Small intestine (tissue), 7 donors: ENCODE data around the gene TUBGCP2. TPM values are rescaled to one million over a fixed set of nuclear protein-coding genes. Genes with fewer than 3 reads are reported as not detected.

Experiments
- DNase-seq, 2 donors: peaks; one replicate each; pipeline versions ENCODE4 v3.0.0 to v3.0.0-alpha.2; 2013
- FAIRE-seq: peaks from 2 replicates; lab custom pipeline; 2012; peaks lifted over from hg19 to GRCh38; lab: Jason Lieb, UNC
- H3K27ac ChIP-seq, 3 donors: one replicate each; pipeline ENCODE4 v1.5.1; 2013; ENCODE audit warnings: low read length in 2 of 3, mild to moderate bottlenecking in 2 of 3, control low read depth in 1 of 3, inconsistent platforms in 1 of 3, low read depth in 1 of 3, moderate library complexity in 1 of 3
- H3K27me3 ChIP-seq, 3 donors: one replicate each; pipeline ENCODE4 v1.6.1; 2013; ENCODE audit warnings: low read length in 3 of 3, inconsistent platforms in 1 of 3; ENCODE audit not compliant: control insufficient read depth in 3 of 3, insufficient read depth in 3 of 3
- H3K36me3 ChIP-seq, 3 donors: one replicate each; pipeline ENCODE4 v1.6.1; 2013; ENCODE audit warnings: low read length in 3 of 3, inconsistent platforms in 1 of 3, low read depth in 1 of 3, mild to moderate bottlenecking in 1 of 3, moderate library complexity in 1 of 3; ENCODE audit not compliant: control insufficient read depth in 3 of 3, insufficient read depth in 2 of 3
- H3K4me1 ChIP-seq, 3 donors: one replicate each; pipeline ENCODE4 v1.6.1; 2013; ENCODE audit warnings: low read length in 2 of 3, inconsistent platforms in 1 of 3, low read depth in 1 of 3, mild to moderate bottlenecking in 1 of 3, moderate library complexity in 1 of 3; ENCODE audit not compliant: control insufficient read depth in 3 of 3, insufficient read depth in 2 of 3
- H3K4me3 ChIP-seq, 3 donors: one replicate each; pipeline ENCODE4 v1.5.1; 2013; ENCODE audit warnings: low read length in 3 of 3, control low read depth in 1 of 3, inconsistent platforms in 1 of 3, low read depth in 1 of 3, mild to moderate bottlenecking in 1 of 3, moderate library complexity in 1 of 3
- H3K9me3 ChIP-seq, 2 donors: one replicate each; pipeline ENCODE4 v1.6.1; 2013; ENCODE audit warnings: low read depth in 1 of 2, low read length in 1 of 2; ENCODE audit not compliant: control insufficient read depth in 2 of 2, insufficient read depth in 1 of 2
- WGBS, 3 donors: extraction: QIAGEN DNeasy Blood & Tissue Kit; methylation state at CpG; one replicate each; pipeline ENCODE4 v1.1.7; 2013; 5-methylcytosine and 5-hydroxymethylcytosine counted together
- polyA plus RNA-seq, 4 donors: library from polyadenylated mRNA; stranded (reverse) in 3 of 4; unstranded in 1 of 4; fragments of 200-250 nt in 3 of 4; fragments of 120-200 nt in 1 of 4; gene quantifications; one replicate each; pipeline versions ENCODE4 v1.2.1 to v1.2.3, GENCODE V29; 2013
- donor health status: healthy with polysubstance abuse.
- donor health status: control.
- donor health status: control.
- donor health status: Bipolar disorder and iron deficiency.
- donor health status: healthy.

Gene TUBGCP2
- polyA plus RNA-seq, 4 donors = 43.1 to 173 (median 88.4) TPM

DNA sequence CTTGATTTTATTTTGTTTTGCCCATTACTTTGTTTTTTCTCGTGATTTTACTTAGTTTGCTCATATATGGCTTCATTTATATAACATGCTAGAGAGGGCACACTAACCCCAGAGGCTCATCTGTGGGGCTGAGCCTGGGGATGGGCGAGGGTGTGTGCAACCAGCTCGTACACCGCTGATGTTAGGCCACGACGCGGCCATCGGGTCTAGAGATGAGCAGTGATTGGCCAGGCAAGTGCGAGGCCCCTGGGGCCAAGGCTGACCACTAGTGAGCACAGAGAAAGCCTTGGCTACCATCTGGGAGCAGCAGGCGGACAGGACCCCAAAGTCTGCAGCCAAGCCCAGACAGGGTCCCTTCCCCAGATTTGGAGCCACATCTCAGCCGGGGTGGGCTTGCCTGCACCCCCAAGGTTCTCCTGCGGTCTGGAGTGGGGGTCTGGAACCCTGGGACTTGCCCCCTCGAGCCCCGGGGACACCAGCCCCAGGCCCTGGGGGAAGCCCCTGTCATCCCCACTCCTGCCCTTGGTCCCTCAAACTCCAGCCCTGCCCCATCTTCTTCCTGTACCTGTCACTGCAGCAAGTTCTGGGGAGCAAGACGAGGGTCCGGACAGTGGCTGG lies 45.4 kb upstream of the TUBGCP2 start:
- peaks cover 4 to 28% (median 10%) of the 10 kb centered on the region in 3 donors for H3K4me1 ChIP-seq
- no peak for FAIRE-seq
- no peak for DNase-seq
- H3K9me3 ChIP-seq = peaks cover 0 to 7% of the 10 kb centered on the region in 2 donors
- H3K27ac ChIP-seq = no peak overlapping the region
- peaks cover 0 to 68% (median 2%) of the 10 kb centered on the region in 3 donors for H3K36me3 ChIP-seq
- 77 to 85% (median 82%) methylated on average over 15 to 16 of the region's 16 CpGs for whole genome bisulfite sequencing, 3 donors
- no peak overlapping the region for H3K4me3 ChIP-seq
- no peaks in the 10 kb centered on the region for H3K27me3 ChIP-seq

DNA sequence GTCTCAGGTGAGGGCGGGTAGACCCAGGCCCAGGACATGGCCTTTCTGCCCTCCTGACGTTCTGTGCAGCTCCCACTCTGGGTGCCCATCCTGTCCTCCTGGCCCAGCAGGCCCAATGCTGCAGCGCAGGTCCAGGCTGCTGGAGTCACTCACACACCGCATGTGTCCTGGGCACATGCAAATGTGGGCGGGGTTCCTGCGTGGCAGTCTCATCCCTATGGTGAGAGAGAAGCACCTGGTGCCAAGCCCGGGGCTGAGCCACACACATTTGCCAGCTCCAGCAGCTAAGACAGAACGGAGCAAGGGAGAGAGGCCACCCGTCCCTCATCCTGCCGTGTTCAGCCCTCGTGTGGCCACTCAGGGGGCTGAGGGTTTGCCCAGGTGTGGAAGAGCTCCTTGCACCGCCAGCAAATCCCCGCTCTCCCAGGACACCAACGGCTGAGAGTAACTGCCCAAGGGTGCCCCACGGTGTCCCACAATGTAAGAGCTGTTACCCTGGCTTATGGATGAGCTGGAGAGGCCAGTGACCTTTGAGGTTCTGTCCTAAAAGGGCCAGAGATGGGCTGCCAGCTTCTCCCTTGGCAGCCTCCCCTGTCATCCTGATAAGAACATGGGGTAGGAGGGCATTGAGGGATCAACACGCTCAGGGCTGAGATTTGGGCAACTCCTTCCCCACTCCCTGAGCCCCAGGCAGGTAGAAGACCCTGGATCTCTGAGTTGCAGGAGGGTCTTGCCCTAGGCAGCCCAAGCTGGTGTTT lies 44.7 kb upstream of the TUBGCP2 start:
- FAIRE-seq = no peak
- Histone ChIP-seq H3K27me3 (no peaks in the 10 kb centered on the region), H3K4me1 (peaks cover 4 to 23% (median 6%) of the 10 kb centered on the region in 3 donors), H3K27ac (no peak overlapping the region), H3K9me3 (peaks cover 0 to 6% of the 10 kb centered on the region in 2 donors), H3K4me3 (no peak overlapping the region), H3K36me3 (peaks cover 0 to 70% (median 2%) of the 10 kb centered on the region in 3 donors)
- WGBS, 3 donors = 37 to 64% (median 51%) methylated on average over 16 of the region's 16 CpGs
- peak in 1 of 2 donors; percentile 60 for DNase-seq

DNA sequence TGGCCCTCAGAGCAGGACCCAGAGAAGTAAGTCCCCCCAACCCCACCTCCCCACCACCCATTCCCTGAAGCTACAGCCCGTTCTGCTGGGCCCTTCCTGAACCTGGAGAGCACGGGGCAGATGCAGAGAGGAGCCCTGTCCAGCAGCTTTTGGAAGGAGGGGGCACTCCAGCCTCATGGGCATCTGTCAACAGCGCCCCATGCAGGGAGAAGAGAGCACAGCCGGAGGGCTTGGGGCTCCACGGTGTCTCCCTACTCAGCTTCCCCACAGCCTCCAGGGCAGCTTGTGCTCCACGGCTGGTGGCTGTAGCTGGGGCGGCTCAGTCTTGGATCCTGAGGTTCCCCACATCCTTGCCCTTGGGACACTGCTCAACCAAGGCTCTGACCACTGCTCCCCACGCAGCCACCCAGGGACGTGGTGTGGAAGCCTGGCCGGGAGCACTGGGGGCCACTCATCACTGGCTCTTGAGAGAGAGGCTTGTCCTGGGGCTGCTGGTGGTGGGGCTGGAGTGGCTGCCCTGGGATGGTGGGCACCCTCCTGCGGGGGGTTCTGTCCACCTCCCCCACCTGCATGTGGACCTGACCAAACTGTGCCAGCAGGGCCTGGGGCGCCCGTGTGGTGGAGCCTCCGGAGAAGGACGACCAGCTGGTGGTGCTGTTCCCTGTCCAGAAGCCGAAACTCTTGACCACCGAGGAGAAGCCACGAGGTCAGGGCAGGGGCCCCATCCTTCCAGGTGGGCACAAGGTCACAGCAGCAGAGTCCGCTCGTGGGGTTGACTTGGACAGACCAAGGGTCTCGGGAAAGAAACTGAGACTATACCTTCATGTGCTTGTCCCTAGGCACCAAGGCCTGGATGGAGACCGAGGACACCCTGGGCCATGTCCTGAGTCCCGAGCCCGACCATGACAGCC lies 43.0 kb upstream of the TUBGCP2 start:
- no peaks in the 10 kb centered on the region for H3K27me3 ChIP-seq
- peaks cover 0 to 2% of the 10 kb centered on the region in 2 donors for H3K9me3 ChIP-seq
- no peak overlapping the region for H3K4me3 ChIP-seq
- 69 to 80% (median 79%) methylated on average over 22 to 24 of the region's 24 CpGs for WGBS, 3 donors
- DNase-seq (no peak), FAIRE-seq (no peak)
- peaks cover 1 to 40% (median 6%) of the 10 kb centered on the region in 3 donors for H3K4me1 ChIP-seq
- no peak overlapping the region for H3K27ac ChIP-seq
- H3K36me3 ChIP-seq = peaks cover 0 to 70% (median 2%) of the 10 kb centered on the region in 3 donors

DNA sequence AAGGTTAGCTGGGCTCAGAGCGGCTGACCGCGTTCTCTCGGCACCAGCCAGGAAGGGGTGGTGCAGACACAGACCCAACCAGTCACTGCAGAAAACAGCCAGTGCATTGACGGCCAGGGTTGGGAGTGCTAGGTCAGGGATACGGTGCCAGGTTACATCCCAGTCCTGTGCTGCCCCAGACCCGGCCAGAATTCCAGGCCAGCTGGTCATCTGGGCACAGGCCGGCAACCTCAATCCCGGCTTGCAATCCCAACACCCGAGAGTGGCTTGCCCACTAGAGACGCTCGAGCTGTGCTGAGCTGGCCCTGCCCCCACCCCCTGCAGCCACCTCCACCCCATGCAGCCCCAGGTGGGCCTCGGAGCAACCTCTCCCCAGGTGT lies 42.3 kb upstream of the TUBGCP2 start:
- Histone ChIP-seq H3K27ac (peak overlapping the region in 1 of 3 donors; percentile 8), H3K9me3 (peaks cover 0 to 3% of the 10 kb centered on the region in 2 donors), H3K27me3 (no peaks in the 10 kb centered on the region), H3K4me1 (peaks cover 0 to 33% (median 2%) of the 10 kb centered on the region in 3 donors), H3K4me3 (no peak overlapping the region), H3K36me3 (peaks cover 0 to 63% (median 0%) of the 10 kb centered on the region in 3 donors)
- FAIRE-seq (no peak), DNase-seq (no peak)
- 57 to 85% (median 72%) methylated on average over 11 to 13 of the region's 13 CpGs for WGBS, 3 donors

DNA sequence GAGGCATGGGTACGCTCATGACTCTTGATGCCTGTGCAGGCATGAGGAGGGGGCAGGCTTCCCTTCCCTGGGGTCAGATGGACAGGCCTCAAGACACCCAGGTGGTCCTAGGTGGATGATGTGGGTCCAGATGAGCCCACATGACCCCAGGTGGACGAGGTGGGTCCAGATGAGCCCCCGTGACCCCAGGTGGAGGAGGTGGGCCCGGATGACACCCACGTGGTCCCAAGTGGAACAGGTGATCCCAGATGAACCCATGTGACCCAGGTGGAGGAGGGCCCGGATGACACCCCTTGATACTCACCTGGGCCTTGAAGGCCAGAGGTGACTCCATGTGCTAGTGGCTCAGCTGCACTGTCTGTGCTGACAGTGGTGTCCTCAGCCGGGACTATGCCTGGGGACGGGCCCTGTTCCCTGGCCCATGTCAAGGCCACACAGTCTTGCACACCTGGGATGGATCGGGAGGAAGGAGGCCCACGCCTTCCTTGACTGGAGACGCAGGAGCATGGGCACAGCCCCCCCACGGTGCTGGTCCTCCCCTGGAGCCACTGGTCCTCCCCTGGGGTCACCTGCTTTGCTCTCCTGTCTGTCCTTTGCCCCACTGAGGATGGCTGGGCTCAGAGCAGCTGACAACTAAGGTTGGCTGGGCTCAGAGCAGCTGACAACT lies 41.7 kb upstream of the TUBGCP2 start:
- peak overlapping the region in 1 of 3 donors; percentile 8 for H3K27ac ChIP-seq

DNA sequence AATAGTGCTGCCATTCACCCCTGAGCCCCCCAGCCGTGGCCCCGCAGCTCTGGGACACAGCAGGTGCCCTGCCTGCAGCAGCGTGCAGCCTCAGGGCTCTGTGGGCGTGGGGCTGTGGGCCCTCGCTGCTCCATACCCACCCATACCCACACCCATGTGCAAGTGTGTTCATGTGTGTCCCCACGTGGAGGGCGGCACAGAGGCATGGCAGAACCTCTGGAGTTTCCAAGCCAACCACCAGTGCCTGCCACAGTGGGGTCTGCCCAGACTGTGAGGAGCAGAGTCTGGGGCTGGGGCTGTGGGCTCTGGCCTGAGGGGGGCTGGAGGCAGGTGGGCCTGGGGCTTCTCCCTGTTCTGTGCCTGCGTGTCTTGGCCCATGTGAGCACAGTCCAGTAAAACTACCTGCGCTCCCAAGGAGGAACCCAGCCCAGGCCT lies 40.9 kb upstream of the TUBGCP2 start:
- H3K27ac ChIP-seq = no peak overlapping the region
- H3K27me3 ChIP-seq = no peaks in the 10 kb centered on the region
- peaks cover 0 to 49% (median 0%) of the 10 kb centered on the region in 3 donors for H3K36me3 ChIP-seq
- peaks cover 0 to 10% of the 10 kb centered on the region in 2 donors for H3K9me3 ChIP-seq
- peak overlapping the region in 1 of 3 donors; percentile 18 for H3K4me3 ChIP-seq
- FAIRE-seq = no peak
- H3K4me1 ChIP-seq = peaks cover 0 to 30% (median 2%) of the 10 kb centered on the region in 3 donors
- no peak for DNase-seq
- WGBS, 3 donors = 52 to 64% (median 60%) methylated on average over 8 to 9 of the region's 9 CpGs

More for the DNA sequence above, 41.7 kb upstream of the TUBGCP2 start:
- Histone ChIP-seq H3K4me3 (no peak overlapping the region), H3K36me3 (peaks cover 0 to 57% (median 0%) of the 10 kb centered on the region in 3 donors), H3K4me1 (peaks cover 0 to 30% (median 2%) of the 10 kb centered on the region in 3 donors), H3K27me3 (no peaks in the 10 kb centered on the region), H3K9me3 (peaks cover 0 to 6% of the 10 kb centered on the region in 2 donors)
- DNase-seq (no peak), FAIRE-seq (no peak)
- 77 to 80% (median 77%) methylated on average over 11 to 12 of the region's 12 CpGs for whole genome bisulfite sequencing, 3 donors

DNA sequence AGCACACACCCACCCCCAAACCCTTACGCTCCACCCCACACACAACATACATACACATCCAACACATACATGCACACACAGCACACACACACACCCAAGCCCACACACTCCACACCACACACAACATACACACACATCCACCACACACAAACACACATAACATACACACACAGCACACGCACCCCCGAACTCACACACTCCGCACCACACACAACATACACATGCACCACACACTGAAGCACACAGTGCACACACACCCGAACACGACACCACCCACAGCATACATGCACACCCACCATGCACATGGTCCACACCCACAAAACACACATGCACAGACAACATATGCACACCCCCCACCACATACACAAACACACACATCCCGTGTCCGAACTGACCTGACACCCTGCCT lies 40.5 kb upstream of the TUBGCP2 start:
- Histone ChIP-seq H3K27me3 (no peaks in the 10 kb centered on the region), H3K4me3 (peak overlapping the region in 1 of 3 donors; percentile 18), H3K4me1 (peaks cover 0 to 30% (median 2%) of the 10 kb centered on the region in 3 donors), H3K36me3 (peaks cover 0 to 45% (median 0%) of the 10 kb centered on the region in 3 donors), H3K9me3 (peaks cover 0 to 12% of the 10 kb centered on the region in 2 donors), H3K27ac (no peak overlapping the region)
- WGBS, 3 donors = 77 to 82% (median 82%) methylated on average over 8 of the region's 8 CpGs
- FAIRE-seq (no peak), DNase-seq (no peak)
